SH-SY5Y (cell line): ENCODE results near the gene MAP3K6.

ENCODE experiments used
- GATA2 ChIP-seq: IDR thresholded peaks from 2 replicates; pipeline ENCODE4 v1.6.1; 2011; ENCODE audit warnings: mild to moderate bottlenecking, low read depth, low read length
- GATA3 ChIP-seq: IDR thresholded peaks from 2 replicates; pipeline ENCODE4 v1.6.1; 2011; ENCODE audit warnings: low read depth, mild to moderate bottlenecking, low read length, moderate library complexity

DNA sequence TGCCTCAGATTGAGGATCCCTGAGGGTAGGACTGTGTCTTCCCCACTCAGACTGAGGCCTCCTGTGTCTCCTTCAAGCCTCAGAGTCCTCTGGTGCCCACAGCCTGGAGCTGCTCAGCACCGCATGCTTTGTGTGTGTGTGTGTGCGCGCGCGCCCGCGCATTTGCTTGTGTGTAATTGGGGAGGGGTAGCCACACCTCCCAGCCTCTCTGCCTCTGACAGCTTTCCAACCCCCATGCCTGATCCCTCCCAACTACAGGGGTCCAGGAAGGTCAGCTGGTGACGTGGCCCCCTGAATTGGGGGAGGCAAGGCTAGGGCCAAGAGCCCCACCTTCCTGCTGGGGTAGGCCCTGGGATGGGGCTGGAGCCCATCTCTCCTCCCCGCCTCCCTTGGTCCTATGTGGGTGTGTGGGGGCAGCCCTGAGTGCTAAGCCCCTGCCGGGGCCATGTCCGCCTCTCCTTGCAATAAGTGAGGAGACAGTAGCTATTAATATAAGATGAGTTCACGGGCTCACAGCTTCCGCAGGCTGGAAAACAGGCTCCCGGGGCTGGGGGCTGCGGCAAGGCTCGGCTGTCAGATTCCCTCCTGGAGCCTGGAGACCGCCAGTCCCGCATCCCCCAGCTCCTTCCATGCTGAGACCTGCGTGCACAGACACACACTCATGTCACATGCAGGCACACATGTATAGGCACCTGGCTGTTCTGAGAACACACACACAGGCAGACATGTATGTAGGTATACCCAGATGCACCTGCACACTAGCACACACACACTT is 32.7 kb upstream of the MAP3K6 start:
- TF ChIP-seq GATA2 (no peak), GATA3 (no peak)
